ENCODE results near the gene SMARCC2. TPM values are rescaled to one million over a fixed set of nuclear protein-coding genes. Genes with fewer than 3 reads are reported as not detected.
A peak's percentile ranks its signal among the peaks of the same experiment; 100 is the strongest.

SMARCC2 gene
- total RNA-seq, 1 donor from 2014 or later: 136 TPM

DNA sequence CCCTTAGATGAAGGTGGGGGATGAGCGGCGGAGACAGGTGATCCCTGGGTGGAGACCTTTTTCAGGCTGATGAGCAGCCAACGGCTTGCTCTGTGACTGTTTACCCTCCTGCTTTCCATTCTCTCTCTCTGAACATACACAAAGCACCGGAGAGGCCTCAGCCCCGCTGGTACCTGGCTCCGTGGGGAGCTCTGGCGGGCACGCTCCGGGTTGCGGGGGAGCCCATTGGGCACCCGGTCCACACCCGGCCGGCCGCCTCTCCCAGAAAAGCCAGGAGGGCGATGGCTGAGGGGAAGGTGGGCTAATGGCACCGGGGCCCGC is 545 bp downstream of the SMARCC2 start:
- H3K9me3 Mint-ChIP-seq: no peaks in the 10 kb centered on the region
- no peaks in the 10 kb centered on the region for H3K27me3 Mint-ChIP-seq
- peak overlapping the region; percentile 88 for H3K4me3 Mint-ChIP-seq
- H3K27ac Mint-ChIP-seq: peak overlapping the region; percentile 82
- POLR2A ChIA-PET: interaction anchor here (0.6 to 5.7 kb wide), 18 partner anchors 9 to 450 kb away, joined by 3 to 116 read pairs (median 5); partner anchors contain the start of genes ANKRD52, COQ10A, ESYT1 and MYL6
- H3K4me1 Mint-ChIP-seq: peaks cover 43% of the 10 kb centered on the region
- DNase-seq (no peak), ATAC-seq (ENCODE audit: low read depth) (no peak)
- H3K36me3 Mint-ChIP-seq (ENCODE audit: low read depth): peaks cover 39% of the 10 kb centered on the region
- CTCF ChIA-PET: interaction anchor here (0.5 to 6.4 kb wide), 15 partner anchors 10 to 459 kb away, joined by 3 to 80 read pairs (median 6); partner anchors contain the start of genes ESYT1, MYL6, RNF41 and ZC3H10
- TF ChIP-seq, protein P1, sequence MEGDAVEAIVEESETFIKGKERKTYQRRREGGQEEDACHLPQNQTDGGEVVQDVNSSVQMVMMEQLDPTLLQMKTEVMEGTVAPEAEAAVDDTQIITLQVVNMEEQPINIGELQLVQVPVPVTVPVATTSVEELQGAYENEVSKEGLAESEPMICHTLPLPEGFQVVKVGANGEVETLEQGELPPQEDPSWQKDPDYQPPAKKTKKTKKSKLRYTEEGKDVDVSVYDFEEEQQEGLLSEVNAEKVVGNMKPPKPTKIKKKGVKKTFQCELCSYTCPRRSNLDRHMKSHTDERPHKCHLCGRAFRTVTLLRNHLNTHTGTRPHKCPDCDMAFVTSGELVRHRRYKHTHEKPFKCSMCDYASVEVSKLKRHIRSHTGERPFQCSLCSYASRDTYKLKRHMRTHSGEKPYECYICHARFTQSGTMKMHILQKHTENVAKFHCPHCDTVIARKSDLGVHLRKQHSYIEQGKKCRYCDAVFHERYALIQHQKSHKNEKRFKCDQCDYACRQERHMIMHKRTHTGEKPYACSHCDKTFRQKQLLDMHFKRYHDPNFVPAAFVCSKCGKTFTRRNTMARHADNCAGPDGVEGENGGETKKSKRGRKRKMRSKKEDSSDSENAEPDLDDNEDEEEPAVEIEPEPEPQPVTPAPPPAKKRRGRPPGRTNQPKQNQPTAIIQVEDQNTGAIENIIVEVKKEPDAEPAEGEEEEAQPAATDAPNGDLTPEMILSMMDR (IDR thresholded peaks at IDR 0.05): no peak
- intact Hi-C loops (cut with micrococcal nuclease): loop anchor here (1.0 kb wide), 3 partner anchors 62 to 192 kb away; no protein-coding TSS in a partner anchor

DNA sequence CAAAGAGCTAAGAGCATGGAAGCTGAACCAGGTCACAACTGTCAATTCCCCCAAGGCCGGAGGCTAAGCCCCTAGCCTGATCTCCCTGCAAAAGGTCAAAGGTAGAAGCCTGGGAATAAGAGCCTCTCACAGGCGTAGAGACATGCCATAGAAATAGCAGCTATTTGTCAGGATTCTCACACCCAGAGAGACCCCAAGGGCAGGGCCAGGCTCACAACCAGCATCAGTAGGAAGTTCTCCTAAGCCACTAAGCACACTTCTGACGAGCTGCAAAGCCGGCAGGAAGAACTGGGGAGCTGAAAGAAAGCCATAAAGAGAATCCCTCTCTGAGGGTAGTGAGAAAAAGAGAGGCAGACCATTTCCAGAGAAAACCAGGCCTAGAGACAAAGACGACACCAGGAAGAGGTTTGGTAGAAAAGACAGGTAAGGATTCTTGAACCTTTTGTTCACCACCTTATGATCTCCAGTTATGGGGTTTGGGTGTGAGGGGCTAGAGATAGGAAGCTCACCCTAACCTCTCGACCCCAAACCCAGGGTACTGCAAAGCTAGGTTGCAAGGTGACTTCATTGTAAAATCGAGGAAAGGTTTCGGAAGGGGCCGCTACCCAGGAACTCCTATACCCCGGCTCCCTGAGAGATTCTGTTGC is 1.0 kb downstream of the SMARCC2 start:
- ChIA-PET POLR2A (interaction anchor here (0.6 to 5.7 kb wide), 15 partner anchors 9 to 450 kb away, joined by 3 to 116 read pairs (median 7); partner anchors contain the start of genes ANKRD52, COQ10A, ESYT1 and MYL6), CTCF (interaction anchor here (0.5 to 6.4 kb wide), 13 partner anchors 19 to 458 kb away, joined by 3 to 80 read pairs (median 4); partner anchors contain the start of genes ESYT1, MYL6 and ZC3H10)
- DNase-seq (no peak), ATAC-seq (ENCODE audit: low read depth) (no peak)
- intact Hi-C loops (cut with micrococcal nuclease): no loop called here
- TF ChIP-seq, protein P1 (IDR thresholded peaks at IDR 0.05): no peak
- Mint-ChIP-seq H3K27ac (peak overlapping the region; percentile 82), H3K27me3 (no peaks in the 10 kb centered on the region), H3K4me1 (peaks cover 40% of the 10 kb centered on the region), H3K4me3 (peak overlapping the region; percentile 88), H3K36me3 (ENCODE audit: low read depth) (peaks cover 42% of the 10 kb centered on the region), H3K9me3 (no peaks in the 10 kb centered on the region)

DNA sequence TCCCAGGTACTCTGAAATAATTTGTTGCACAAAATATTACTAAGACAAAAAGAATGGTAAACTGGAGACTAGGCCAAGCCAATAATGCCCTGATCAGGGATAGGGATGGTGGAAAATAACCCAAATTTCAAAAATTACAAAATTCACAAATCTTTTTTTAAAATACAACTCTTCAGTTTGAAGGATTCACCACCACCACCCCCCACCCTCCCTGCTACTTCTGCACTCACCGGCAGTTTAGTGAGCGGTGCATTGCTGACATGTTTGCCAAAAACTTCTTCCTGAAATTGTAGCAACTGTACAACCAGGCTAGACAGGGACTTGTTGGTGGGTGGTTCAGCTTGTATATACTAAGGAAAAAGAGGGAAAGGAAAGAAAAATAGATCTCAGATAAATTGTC is 2.3 kb downstream of the SMARCC2 start:
- ATAC-seq (ENCODE audit: low read depth) (no peak), DNase-seq (no peak)
- Mint-ChIP-seq H3K4me1 (peaks cover 35% of the 10 kb centered on the region), H3K4me3 (no peak overlapping the region), H3K27ac (no peak overlapping the region), H3K36me3 (ENCODE audit: low read depth) (peaks cover 50% of the 10 kb centered on the region), H3K27me3 (no peaks in the 10 kb centered on the region), H3K9me3 (no peaks in the 10 kb centered on the region)
- intact Hi-C loops (cut with micrococcal nuclease): no loop called here
- ChIA-PET POLR2A (interaction anchor here (0.7 to 5.7 kb wide), 5 partner anchors 28 to 69 kb away, joined by 3 to 116 read pairs (median 75); partner anchors contain the start of genes ESYT1, MYL6, RNF41 and RPL41), CTCF (interaction anchor here (1.7 to 6.4 kb wide), 4 partner anchors 20 to 67 kb away, joined by 4 to 80 read pairs (median 48); partner anchors contain the start of genes ESYT1 and ZC3H10)
- TF ChIP-seq, protein P1 (IDR thresholded peaks at IDR 0.05): no peak

DNA sequence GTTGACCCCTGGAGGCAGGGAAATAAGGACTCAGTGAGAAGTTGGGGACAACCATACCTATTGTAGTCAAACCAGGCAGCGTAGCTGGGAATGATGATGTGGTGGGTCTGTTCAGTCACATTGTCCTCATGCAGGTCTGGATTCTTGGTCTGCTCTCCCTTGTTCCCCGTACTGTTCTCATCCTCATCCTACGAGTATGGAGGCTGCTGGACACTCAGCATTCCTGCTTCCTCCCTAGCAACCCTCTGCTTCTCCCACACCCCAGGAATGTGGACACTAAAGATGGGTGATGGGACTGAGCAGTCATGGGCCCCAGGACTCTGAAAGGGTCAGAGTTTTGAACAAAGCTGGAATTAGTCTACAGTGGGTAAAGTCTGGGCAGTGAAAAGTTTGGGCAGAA is 10.9 kb downstream of the SMARCC2 start:
- CTCF ChIA-PET: no interaction called here
- Mint-ChIP-seq H3K4me1 (no peaks in the 10 kb centered on the region), H3K9me3 (no peaks in the 10 kb centered on the region), H3K27ac (no peak overlapping the region), H3K36me3 (ENCODE audit: low read depth) (peaks cover 85% of the 10 kb centered on the region), H3K27me3 (no peaks in the 10 kb centered on the region), H3K4me3 (no peak overlapping the region)
- POLR2A ChIA-PET: interaction anchor here (1.0 kb wide), 2 partner anchors 11 to 27 kb away, joined by 3 read pairs; partner anchors contain the start of gene SMARCC2
- no peak for ATAC-seq (ENCODE audit: low read depth)
- TF ChIP-seq, protein P1 (IDR thresholded peaks at IDR 0.05): no peak
- no peak for DNase-seq
- intact Hi-C loops (cut with micrococcal nuclease): loop anchor here (2.0 kb wide), 1 partner anchor 16 kb away; no protein-coding TSS in a partner anchor

DNA sequence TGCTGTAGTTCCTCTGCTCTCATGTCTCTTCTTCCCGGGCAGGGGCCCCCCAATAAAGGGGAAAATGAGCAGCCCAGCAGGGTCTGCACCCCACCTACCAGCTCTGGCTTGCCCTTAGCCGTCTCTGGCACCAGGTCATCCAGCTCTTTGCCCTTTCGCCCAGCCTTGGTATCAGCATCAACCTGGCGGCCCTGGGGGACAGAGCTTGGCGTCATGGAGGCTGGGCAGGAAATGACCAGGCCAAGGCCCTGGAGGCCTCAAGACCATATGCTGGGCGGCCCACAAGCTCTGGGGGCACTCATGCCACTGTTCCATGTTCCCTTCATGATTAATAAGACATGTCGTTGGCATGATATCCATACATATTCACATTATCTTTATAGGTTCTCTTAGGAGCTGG is 16.4 kb downstream of the SMARCC2 start:
- ATAC-seq (ENCODE audit: low read depth) (no peak), DNase-seq (no peak)
- intact Hi-C loops (cut with micrococcal nuclease): no loop called here
- Mint-ChIP-seq H3K4me1 (no peaks in the 10 kb centered on the region), H3K36me3 (ENCODE audit: low read depth) (peaks cover 86% of the 10 kb centered on the region), H3K9me3 (no peaks in the 10 kb centered on the region), H3K27me3 (no peaks in the 10 kb centered on the region), H3K4me3 (no peak overlapping the region), H3K27ac (no peak overlapping the region)
- ChIA-PET CTCF (no interaction called here), POLR2A (no interaction called here)
- TF ChIP-seq, protein P1 (IDR thresholded peaks at IDR 0.05): no peak
